IMR-90 (cell line): ENCODE data around the gene LCE5A. TPM values are rescaled to one million over a fixed set of nuclear protein-coding genes. Genes with fewer than 3 reads are reported as not detected.

Experiments used
- ATAC-seq: fragments of 200-7000 bp; cut with Tn5 transposase; 2 replicates; pipeline ENCODE4 v1.9.1; 2020; ENCODE audit warnings: low read depth, mild to moderate bottlenecking, moderate library complexity
- BruUV-seq: library from RNA; stranded (reverse); fragments of 400-500 nt; replicated peaks from 2 replicates; lab custom pipeline; 2021; lab: Mats Ljungman, UMichigan
- CTCF ChIA-PET: fragments of 300-600 bp; formaldehyde crosslinking; extraction: SDS; loops from one replicate; lab custom pipeline; 2021; ENCODE audit warnings: antibody characterized with exemption; lab: Yijun Ruan, JAX
- POLR2A ChIA-PET: fragments of 300-600 bp; sonication (Branson Sonifier 250); formaldehyde crosslinking; loops from one replicate; lab custom pipeline; 2022; ENCODE audit warnings: antibody characterized with exemption; ENCODE audit not compliant: unreplicated experiment; lab: Charles Lee
- DNase-seq: peaks from one replicate; pipeline ENCODE4 v3.0.0; 2013
- H2AFZ ChIP-seq: replicated peaks from 2 replicates; pipeline ENCODE3; 2013; ENCODE audit warnings: low read length, mild to moderate bottlenecking; ENCODE audit not compliant: poor library complexity
- H2AK5ac ChIP-seq: 2 replicates; pipeline ENCODE4 v1.6.1; 2013; ENCODE audit warnings: low read depth, low read length, inconsistent platforms
- H2AK9ac ChIP-seq: replicated peaks from 2 replicates; pipeline ENCODE3; 2013; ENCODE audit warnings: mild to moderate bottlenecking, low read depth, low read length, moderate library complexity; ENCODE audit not compliant: poor library complexity
- H2BK120ac ChIP-seq: 2 replicates; pipeline ENCODE4 v1.6.1; 2013; ENCODE audit warnings: low read depth, low read length, inconsistent platforms
- H2BK15ac ChIP-seq: 3 replicates; pipeline ENCODE4 v1.6.1; 2013; ENCODE audit warnings: low read depth, low read length, inconsistent platforms
- H2BK20ac ChIP-seq: 2 replicates; pipeline ENCODE4 v1.6.1; 2013; ENCODE audit warnings: low read depth, mild to moderate bottlenecking, inconsistent platforms, low read length, moderate library complexity
- H2BK5ac ChIP-seq: 2 replicates; pipeline ENCODE4 v1.6.1; 2013; ENCODE audit warnings: mild to moderate bottlenecking, low read depth, low read length, inconsistent platforms; ENCODE audit not compliant: poor library complexity, severe bottlenecking
- H3K14ac ChIP-seq: replicated peaks from 2 replicates; pipeline ENCODE4 v1.6.1; 2013; ENCODE audit warnings: low read depth, low read length, inconsistent platforms
- H3K18ac ChIP-seq: 2 replicates; pipeline ENCODE4 v1.6.1; 2013; ENCODE audit warnings: low read depth, low read length, control low read depth
- H3K23ac ChIP-seq: 2 replicates; pipeline ENCODE4 v1.6.1; 2013; ENCODE audit warnings: low read depth, low read length, inconsistent platforms
- H3K27ac ChIP-seq: 2 replicates; pipeline ENCODE4 v1.5.1; 2013; ENCODE audit warnings: mild to moderate bottlenecking, control low read depth, low read length; ENCODE audit not compliant: insufficient read depth
- H3K27me3 ChIP-seq: 2 replicates; pipeline ENCODE4 v1.6.1; 2013; ENCODE audit warnings: low read length; ENCODE audit not compliant: control insufficient read depth, insufficient read depth
- H3K36me3 ChIP-seq: 2 replicates; pipeline ENCODE4 v1.6.1; 2013; ENCODE audit warnings: low read length, mixed read lengths; ENCODE audit not compliant: control insufficient read depth, insufficient read depth
- H3K4ac ChIP-seq: 2 replicates; pipeline ENCODE4 v1.6.1; 2013; ENCODE audit warnings: low read depth, low read length, inconsistent platforms
- H3K4me1 ChIP-seq: 2 replicates; pipeline ENCODE4 v1.6.1; 2013; ENCODE audit warnings: low read length, mixed read lengths; ENCODE audit not compliant: control insufficient read depth, insufficient read depth
- H3K4me2 ChIP-seq: 2 replicates; pipeline ENCODE4 v1.6.1; 2013; ENCODE audit warnings: low read depth, mild to moderate bottlenecking, control low read depth, low read length, moderate library complexity
- H3K4me3 ChIP-seq: 2 replicates; pipeline ENCODE4 v1.5.1; 2013; ENCODE audit warnings: low read depth, mild to moderate bottlenecking, control low read depth, low read length, moderate library complexity; ENCODE audit not compliant: insufficient read depth
- H3K56ac ChIP-seq: 2 replicates; pipeline ENCODE4 v1.6.1; 2013; ENCODE audit warnings: low read length, inconsistent platforms; ENCODE audit not compliant: insufficient read depth; ENCODE audit errors: extremely low read depth
- H3K79me1 ChIP-seq, 2 experiments: 2 replicates each; pipeline ENCODE4 v1.6.1; 2013; ENCODE audit warnings: low read length in 2 of 2, inconsistent platforms in 1 of 2, low read depth in 1 of 2
- H3K9ac ChIP-seq: 2 replicates; pipeline ENCODE4 v1.6.1; 2013; ENCODE audit warnings: low read depth, low read length, control low read depth
- H3K9me1 ChIP-seq: 2 replicates; pipeline ENCODE4 v1.6.1; 2013; ENCODE audit warnings: low read length, inconsistent platforms; ENCODE audit not compliant: insufficient read depth
- H3K9me3 ChIP-seq: 2 replicates; pipeline ENCODE4 v1.6.1; 2013; ENCODE audit warnings: low read length; ENCODE audit not compliant: control insufficient read depth, insufficient read depth
- H4K20me1 ChIP-seq: 2 replicates; pipeline ENCODE4 v1.6.1; 2013; ENCODE audit warnings: low read length, inconsistent platforms; ENCODE audit not compliant: insufficient read depth
- H4K5ac ChIP-seq: 2 replicates; pipeline ENCODE4 v1.6.1; 2013; ENCODE audit warnings: mild to moderate bottlenecking, low read depth, low read length, control low read depth
- H4K8ac ChIP-seq, 2 experiments: 2 replicates each; pipeline ENCODE4 v1.6.1; 2013; ENCODE audit warnings: low read depth in 2 of 2, low read length in 2 of 2, control low read depth in 1 of 2, inconsistent platforms in 1 of 2
- H4K91ac ChIP-seq: 2 replicates; pipeline ENCODE4 v1.6.1; 2013; ENCODE audit warnings: low read depth, low read length, inconsistent platforms; ENCODE audit not compliant: insufficient read depth
- MXI1 ChIP-seq: IDR thresholded peaks from 2 replicates; pipeline ENCODE4 v1.6.1; 2012; ENCODE audit warnings: low read depth, mild to moderate bottlenecking, low read length, moderate library complexity, borderline replicate concordance
- POLR2A ChIP-seq: IDR thresholded peaks from 2 replicates; pipeline ENCODE4 v1.6.1; 2012; ENCODE audit warnings: mild to moderate bottlenecking, low read depth, low read length
- WGBS, 2 experiments: methylation state at CpG; one replicate each; pipeline versions ENCODE4 v1.1.5 to v1.1.7; 2013; ENCODE audit warnings: missing lambda C conversion rate in 2 of 2; ENCODE audit not compliant: insufficient read length in 1 of 2; ENCODE audit errors: extremely low coverage in 2 of 2; 5-methylcytosine and 5-hydroxymethylcytosine counted together
- dilution Hi-C: fragments of 300-500 bp; cut with HindIII; formaldehyde crosslinking; loops from one replicate; pipeline ENCODE4 v1.14.3; 2018; ENCODE audit warnings: low sequenced_read_pairs; ENCODE audit not compliant: unreplicated experiment
- in situ Hi-C: fragments of 300-500 bp; cut with MboI; formaldehyde crosslinking; loops from 3 replicates; pipeline ENCODE4 v1.14.3; 2019; ENCODE audit warnings: low sequenced_read_pairs, inconsistent platforms, mixed read lengths
- intact Hi-C: fragments of 100-400 bp; cut with micrococcal nuclease; formaldehyde crosslinking; loops from 2 replicates; pipeline ENCODE4 v1.10.0; 2022
- polyA plus RNA-seq, 3 experiments: library from polyadenylated mRNA; depleted of rRNA; stranded (reverse); fragments of >200 nt; gene quantifications; 2 replicates each; pipeline ENCODE4 v1.2.3, GENCODE V29; 2012; ENCODE audit warnings: low replicate concordance in 1 of 3
- total RNA-seq: library from RNA; depleted of rRNA; stranded (reverse); fragments of >200 nt; gene quantifications from 2 replicates; pipeline ENCODE4 v1.2.3, GENCODE V29; 2012

Gene LCE5A
- total and polyA plus RNA-seq, 2 of the 4 experiments (the other 2 are of a cell fraction), result not detected

DNA sequence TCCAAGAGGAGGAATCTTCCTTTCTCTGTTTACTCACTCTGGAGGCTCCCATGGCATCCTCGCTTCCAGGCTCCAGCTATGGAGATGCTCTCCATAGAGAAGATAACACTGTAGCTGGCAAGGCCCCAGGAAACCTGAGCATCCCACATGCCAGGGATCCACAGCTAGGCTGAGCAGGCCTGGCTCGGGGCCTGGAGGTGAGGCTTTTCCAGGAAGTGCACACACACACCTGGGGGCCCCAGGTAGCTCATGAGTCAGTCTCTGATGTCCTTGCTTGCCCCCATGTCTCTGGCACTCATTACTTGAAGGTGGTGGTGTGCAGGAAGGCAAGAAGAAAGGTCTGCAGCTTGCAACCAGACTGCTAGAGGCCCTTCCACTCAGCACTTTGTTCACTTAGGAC lies 5.5 kb upstream of the LCE5A start:
- Histone ChIP-seq H3K9me1 (no peaks in the 10 kb centered on the region), H3K4me3 (no peak overlapping the region), H4K91ac (no peak overlapping the region), H3K18ac (no peak overlapping the region), H4K8ac (no peak overlapping the region), H3K36me3 (no peaks in the 10 kb centered on the region), H3K9me3 (no peaks in the 10 kb centered on the region), H3K27ac (no peak overlapping the region), H2BK15ac (no peak overlapping the region), H3K27me3 (no peaks in the 10 kb centered on the region), H3K23ac (no peak overlapping the region), H4K5ac (no peak overlapping the region), H2BK5ac (no peak overlapping the region), H2BK120ac (no peak overlapping the region), H2BK20ac (no peak overlapping the region), H2AK5ac (no peak overlapping the region), H2AK9ac (no peak overlapping the region), H3K14ac (no peak overlapping the region), H3K4me1 (no peaks in the 10 kb centered on the region), H3K79me1 (no peaks in the 10 kb centered on the region), H3K9ac (no peak overlapping the region), H3K56ac (no peak overlapping the region), H4K20me1 (no peaks in the 10 kb centered on the region), H3K4me2 (no peak overlapping the region), H3K4ac (no peak overlapping the region), H2AFZ (no peak overlapping the region)
- no TSS peak for BruUV-seq
- WGBS, 2 experiments, result no CpG with 5 or more reads among the region's 2 CpGs
- in situ Hi-C loops (no loop called here), dilution Hi-C loops (no loop called here), intact Hi-C loops (no loop called here)
- TF ChIP-seq MXI1 (no peak), POLR2A (no peak)
- ChIA-PET POLR2A (no interaction called here), CTCF (no interaction called here)
- no peak for ATAC-seq
- no peak for DNase-seq
